ENCODE results near the gene COL2A1.

COL2A1 gene

GRCh38 chr12:48004053-48004941, at the start of gene COL2A1:
TSS of gene COL2A1 (minus strand) at chr12:48004476. CDS start at chr12:48004321, 155 bp downstream.
- peak; percentile 24 for DNase-seq

GRCh38 chr12:48053883-48054282, 49.6 kb upstream of the COL2A1 start:
- DNase-seq, result no peak

GRCh38 chr12:48053122-48053521, 48.8 kb upstream of the COL2A1 start:
- DNase-seq, result no peak

GRCh38 chr12:48051681-48052080, 47.4 kb upstream of the COL2A1 start:
- no peak for DNase-seq

GRCh38 chr12:48050174-48050573, 45.9 kb upstream of the COL2A1 start:
- DNase-seq, result no peak

- no peak for DNase-seq
Observed at GRCh38 chr12:48045965-48046518, 41.8 kb upstream of the COL2A1 start.

- no peak for DNase-seq
Observed at GRCh38 chr12:48045061-48045846, 41.0 kb upstream of the COL2A1 start.

GRCh38 chr12:48044396-48044795, 40.1 kb upstream of the COL2A1 start:
- DNase-seq, result no peak

GRCh38 chr12:48043771-48044170, 39.5 kb upstream of the COL2A1 start:
- DNase-seq, result no peak

- DNase-seq, result no peak
Observed at GRCh38 chr12:48041591-48042423, 37.5 kb upstream of the COL2A1 start.

- DNase-seq, result no peak
Observed at GRCh38 chr12:48040354-48040753, 36.1 kb upstream of the COL2A1 start.

GRCh38 chr12:48039151-48039550, 34.9 kb upstream of the COL2A1 start:
- DNase-seq, result no peak

- no peak for DNase-seq
Observed at GRCh38 chr12:48038085-48038484, 33.8 kb upstream of the COL2A1 start.

GRCh38 chr12:48037267-48037915, 33.1 kb upstream of the COL2A1 start:
- no peak for DNase-seq

- no peak for DNase-seq
Observed at GRCh38 chr12:48036818-48037217, 32.5 kb upstream of the COL2A1 start.

GRCh38 chr12:48034835-48035805, 30.8 kb upstream of the COL2A1 start:
- DNase-seq, result no peak

GRCh38 chr12:48033451-48033850, 29.2 kb upstream of the COL2A1 start:
- no peak for DNase-seq

- no peak for DNase-seq
Observed at GRCh38 chr12:48032597-48032996, 28.3 kb upstream of the COL2A1 start.

- no peak for DNase-seq
Observed at GRCh38 chr12:48031135-48031960, 27.1 kb upstream of the COL2A1 start.

- DNase-seq, result no peak
Observed at GRCh38 chr12:48030173-48030650, 25.9 kb upstream of the COL2A1 start.
